ENCODE results near the gene TASOR2. TPM values are rescaled to one million over a fixed set of nuclear protein-coding genes. Genes with fewer than 3 reads are reported as not detected.

Gene TASOR2
- total RNA-seq, 1 donor from 2014 or later, result 87.2 TPM

GRCh38 chr10:5661043-5661442, 23.6 kb upstream of the TASOR2 start:
- H3K9me3 ChIP-seq (ENCODE audit: insufficient read depth, low read depth, low read length), result no peaks in the 10 kb centered on the region
- Mint-ChIP-seq H3K9me3 (ENCODE audit: unreplicated experiment) (no peaks in the 10 kb centered on the region), H3K27me3 (ENCODE audit: low read depth, unreplicated experiment) (peaks cover 5% of the 10 kb centered on the region), H3K36me3 (ENCODE audit: low read depth, unreplicated experiment) (no peaks in the 10 kb centered on the region), H3K4me1 (ENCODE audit: low read depth, unreplicated experiment) (peaks cover 9% of the 10 kb centered on the region), H3K27ac (ENCODE audit: unreplicated experiment) (no peak overlapping the region), H3K4me3 (ENCODE audit: unreplicated experiment) (no peak overlapping the region)
- DNase-seq (ENCODE audit: low read depth) (no peak), FAIRE-seq (no peak)
- no peaks in the 10 kb centered on the region for H3K36me3 ChIP-seq (ENCODE audit: insufficient read depth, low read length)
- no peak overlapping the region for H3K27ac ChIP-seq (ENCODE audit: low read depth, low read length)
- H2AFZ ChIP-seq (ENCODE audit: low read depth, low read length), result no peak overlapping the region
- H4K20me1 ChIP-seq (ENCODE audit: insufficient read depth, low read length), result peaks cover 12% of the 10 kb centered on the region
- H3K27me3 ChIP-seq (ENCODE audit: insufficient read depth, low read length), result no peaks in the 10 kb centered on the region
- no peaks in the 10 kb centered on the region for H3K79me2 ChIP-seq (ENCODE audit: insufficient read depth, low read length)
- no peak overlapping the region for H3K9ac ChIP-seq (ENCODE audit: low read length)
- peaks cover 11% of the 10 kb centered on the region for H3K4me1 ChIP-seq (ENCODE audit: insufficient read depth, low read length)
- H3K4me2 ChIP-seq (ENCODE audit: low read length), result no peak overlapping the region
- no peak overlapping the region for H3K4me3 ChIP-seq (ENCODE audit: insufficient read depth, low read depth, low read length)
- TF ChIP-seq, protein P1, sequence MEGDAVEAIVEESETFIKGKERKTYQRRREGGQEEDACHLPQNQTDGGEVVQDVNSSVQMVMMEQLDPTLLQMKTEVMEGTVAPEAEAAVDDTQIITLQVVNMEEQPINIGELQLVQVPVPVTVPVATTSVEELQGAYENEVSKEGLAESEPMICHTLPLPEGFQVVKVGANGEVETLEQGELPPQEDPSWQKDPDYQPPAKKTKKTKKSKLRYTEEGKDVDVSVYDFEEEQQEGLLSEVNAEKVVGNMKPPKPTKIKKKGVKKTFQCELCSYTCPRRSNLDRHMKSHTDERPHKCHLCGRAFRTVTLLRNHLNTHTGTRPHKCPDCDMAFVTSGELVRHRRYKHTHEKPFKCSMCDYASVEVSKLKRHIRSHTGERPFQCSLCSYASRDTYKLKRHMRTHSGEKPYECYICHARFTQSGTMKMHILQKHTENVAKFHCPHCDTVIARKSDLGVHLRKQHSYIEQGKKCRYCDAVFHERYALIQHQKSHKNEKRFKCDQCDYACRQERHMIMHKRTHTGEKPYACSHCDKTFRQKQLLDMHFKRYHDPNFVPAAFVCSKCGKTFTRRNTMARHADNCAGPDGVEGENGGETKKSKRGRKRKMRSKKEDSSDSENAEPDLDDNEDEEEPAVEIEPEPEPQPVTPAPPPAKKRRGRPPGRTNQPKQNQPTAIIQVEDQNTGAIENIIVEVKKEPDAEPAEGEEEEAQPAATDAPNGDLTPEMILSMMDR (IDR thresholded peaks at IDR 0.05; ENCODE audit: insufficient read depth, low read depth, low read length), result no peak
- no peak for TF ChIP-seq EZH2 (IDR thresholded peaks at IDR 0.05; ENCODE audit: insufficient read depth, low read length)

- no peak overlapping the region for H3K9ac ChIP-seq (ENCODE audit: low read length)
- no peaks in the 10 kb centered on the region for H3K79me2 ChIP-seq (ENCODE audit: insufficient read depth, low read length)
- DNase-seq (ENCODE audit: low read depth), result no peak
Observed at GRCh38 chr10:5662708-5663579, 21.7 kb upstream of the TASOR2 start.

More at GRCh38 chr10:5662708-5663579, 21.7 kb upstream of the TASOR2 start:
- H4K20me1 ChIP-seq (ENCODE audit: insufficient read depth, low read length), result peaks cover 12% of the 10 kb centered on the region
- no peak overlapping the region for H2AFZ ChIP-seq (ENCODE audit: low read depth, low read length)
- no peak overlapping the region for H3K4me2 ChIP-seq (ENCODE audit: low read length)
- Mint-ChIP-seq H3K36me3 (ENCODE audit: low read depth, unreplicated experiment) (no peaks in the 10 kb centered on the region), H3K4me3 (ENCODE audit: unreplicated experiment) (no peak overlapping the region), H3K27ac (ENCODE audit: unreplicated experiment) (no peak overlapping the region), H3K4me1 (ENCODE audit: low read depth, unreplicated experiment) (peaks cover 9% of the 10 kb centered on the region), H3K9me3 (ENCODE audit: unreplicated experiment) (no peaks in the 10 kb centered on the region), H3K27me3 (ENCODE audit: low read depth, unreplicated experiment) (peaks cover 10% of the 10 kb centered on the region)
- H3K27ac ChIP-seq (ENCODE audit: low read depth, low read length), result no peak overlapping the region
- H3K4me3 ChIP-seq (ENCODE audit: insufficient read depth, low read depth, low read length), result no peak overlapping the region
- TF ChIP-seq, protein P1 (IDR thresholded peaks at IDR 0.05; ENCODE audit: insufficient read depth, low read depth, low read length), result no peak
- no peak for TF ChIP-seq EZH2 (IDR thresholded peaks at IDR 0.05; ENCODE audit: insufficient read depth, low read length)
- no peak for FAIRE-seq
- H3K27me3 ChIP-seq (ENCODE audit: insufficient read depth, low read length), result no peaks in the 10 kb centered on the region
- peaks cover 17% of the 10 kb centered on the region for H3K4me1 ChIP-seq (ENCODE audit: insufficient read depth, low read length)
- no peaks in the 10 kb centered on the region for H3K9me3 ChIP-seq (ENCODE audit: insufficient read depth, low read depth, low read length)
- H3K36me3 ChIP-seq (ENCODE audit: insufficient read depth, low read length), result no peaks in the 10 kb centered on the region

Measured in astrocyte (in vitro differentiated cells and primary cell).